GM12872 (cell line): ENCODE measurements around the gene OR4D2.

Experiments used
- TF ChIP-seq, protein P1 (sequence below): IDR thresholded peaks from 3 replicates; pipeline ENCODE4 v1.5.1; 2011; ENCODE audit warnings: low read depth, mild to moderate bottlenecking, low read length, moderate library complexity; ENCODE audit not compliant: insufficient read depth

The OR4D2 gene

DNA sequence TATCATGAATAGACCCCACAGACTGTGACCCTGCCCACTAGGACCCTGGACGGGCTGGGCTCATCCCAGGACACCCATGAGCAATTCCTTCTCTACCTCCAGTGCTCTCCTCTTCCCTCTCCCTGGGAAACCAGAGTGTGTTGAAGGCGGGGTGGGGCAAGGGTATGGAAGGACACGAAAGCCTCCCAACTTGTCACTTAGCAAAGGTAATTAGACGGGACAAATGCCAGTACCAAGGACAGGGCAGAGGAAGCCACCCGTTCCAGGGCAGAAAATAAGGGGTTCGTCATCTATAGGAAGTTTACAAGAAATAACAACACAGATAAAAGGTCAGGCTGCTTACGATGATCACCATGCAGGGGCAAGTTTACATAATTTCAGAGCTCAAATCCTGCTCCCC, 20.9 kb downstream of the OR4D2 start:
- TF ChIP-seq, protein P1, sequence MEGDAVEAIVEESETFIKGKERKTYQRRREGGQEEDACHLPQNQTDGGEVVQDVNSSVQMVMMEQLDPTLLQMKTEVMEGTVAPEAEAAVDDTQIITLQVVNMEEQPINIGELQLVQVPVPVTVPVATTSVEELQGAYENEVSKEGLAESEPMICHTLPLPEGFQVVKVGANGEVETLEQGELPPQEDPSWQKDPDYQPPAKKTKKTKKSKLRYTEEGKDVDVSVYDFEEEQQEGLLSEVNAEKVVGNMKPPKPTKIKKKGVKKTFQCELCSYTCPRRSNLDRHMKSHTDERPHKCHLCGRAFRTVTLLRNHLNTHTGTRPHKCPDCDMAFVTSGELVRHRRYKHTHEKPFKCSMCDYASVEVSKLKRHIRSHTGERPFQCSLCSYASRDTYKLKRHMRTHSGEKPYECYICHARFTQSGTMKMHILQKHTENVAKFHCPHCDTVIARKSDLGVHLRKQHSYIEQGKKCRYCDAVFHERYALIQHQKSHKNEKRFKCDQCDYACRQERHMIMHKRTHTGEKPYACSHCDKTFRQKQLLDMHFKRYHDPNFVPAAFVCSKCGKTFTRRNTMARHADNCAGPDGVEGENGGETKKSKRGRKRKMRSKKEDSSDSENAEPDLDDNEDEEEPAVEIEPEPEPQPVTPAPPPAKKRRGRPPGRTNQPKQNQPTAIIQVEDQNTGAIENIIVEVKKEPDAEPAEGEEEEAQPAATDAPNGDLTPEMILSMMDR = no peak

DNA sequence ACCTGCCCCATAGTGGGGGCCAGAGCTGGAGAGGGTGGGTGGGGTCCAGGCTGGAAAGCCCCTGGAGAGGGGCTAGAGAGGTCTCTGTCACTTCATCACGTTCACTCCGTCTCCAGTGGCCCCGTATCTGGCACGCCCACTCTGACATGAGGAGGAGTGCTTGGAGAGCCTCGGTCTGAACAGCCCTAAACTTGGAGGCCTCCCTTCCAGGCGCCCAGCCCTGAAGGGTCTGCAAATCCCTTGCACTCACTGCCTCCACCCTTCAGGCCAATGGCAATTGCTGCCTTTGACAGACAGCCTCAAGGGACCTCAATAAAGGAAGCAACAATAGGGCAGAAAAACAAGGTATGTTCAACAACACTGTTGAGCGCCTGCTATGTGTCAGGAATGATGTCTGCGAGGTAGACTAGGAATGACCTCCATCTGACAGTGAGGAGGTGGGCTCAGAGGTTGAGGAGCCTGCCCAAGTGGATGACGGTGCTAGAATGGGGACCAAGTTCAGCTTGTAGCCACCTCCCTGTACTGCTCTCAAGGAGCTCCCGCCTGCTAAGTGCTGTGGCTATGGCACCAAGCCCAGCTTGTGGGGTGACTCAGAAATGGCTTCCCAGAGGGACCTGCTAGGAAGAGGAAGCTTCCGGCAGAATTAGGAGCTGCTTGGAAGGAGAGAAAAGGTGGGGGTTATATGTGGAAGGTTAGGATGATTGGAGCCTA, 22.8 kb downstream of the OR4D2 start:
- TF ChIP-seq, protein P1 = no peak

DNA sequence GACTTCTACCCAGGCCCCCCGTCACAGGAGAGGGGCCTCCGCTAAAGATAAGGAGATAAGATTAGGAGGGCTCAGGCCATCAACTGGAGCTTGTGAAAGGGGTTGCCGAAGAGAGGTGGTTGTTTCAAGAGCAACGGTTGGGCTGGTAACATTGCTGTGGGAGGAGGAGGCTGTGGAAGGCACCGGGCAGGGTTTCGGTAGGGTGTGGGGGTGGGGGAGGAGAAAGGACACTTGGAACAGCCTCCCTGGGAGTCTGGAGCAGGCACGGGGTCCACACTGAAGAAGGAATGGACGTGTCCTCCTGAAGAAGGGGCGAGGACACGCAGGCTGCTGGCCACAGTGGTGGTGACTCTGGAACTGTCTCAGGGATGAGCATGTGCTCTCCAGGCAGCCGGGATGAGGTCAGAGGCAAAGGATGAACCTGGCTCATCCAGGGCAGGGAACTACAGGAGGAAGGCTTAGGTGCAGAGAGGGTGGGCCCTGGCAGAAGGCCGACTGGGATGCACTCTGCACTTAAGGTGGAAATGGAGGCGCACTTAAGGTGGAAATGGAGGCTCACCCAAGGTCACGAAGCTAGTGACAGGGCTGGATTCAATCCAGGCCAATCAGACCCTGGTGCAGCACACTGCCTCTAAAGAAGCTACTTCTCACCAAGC, 24.6 kb downstream of the OR4D2 start:
- TF ChIP-seq, protein P1 = no peak

DNA sequence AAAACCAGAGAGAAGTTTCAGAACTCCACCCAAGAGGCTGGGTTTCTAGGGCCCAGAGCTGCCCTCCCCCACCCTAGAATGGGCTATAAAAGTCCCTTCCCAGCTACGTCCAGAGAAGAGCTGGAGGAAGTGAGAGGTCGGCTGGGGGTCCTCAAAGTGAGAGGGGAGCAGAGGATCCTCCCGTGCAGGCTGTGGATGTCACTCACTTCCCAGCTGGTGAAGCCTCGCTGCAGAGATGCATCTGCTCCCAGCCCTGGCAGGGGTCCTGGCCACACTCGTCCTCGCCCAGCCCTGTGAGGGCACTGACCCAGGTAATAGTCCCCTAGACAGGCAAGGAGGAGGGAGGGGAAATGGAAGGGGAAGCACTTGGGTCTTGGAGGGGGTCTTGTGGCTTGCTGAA, 25.8 kb downstream of the OR4D2 start, which contains the start of gene EPX:
TSS of gene EPX (plus strand) at position 115 of the 400 bp plus-strand sequence. CDS start at position 236, 121 bp downstream.
- TF ChIP-seq, protein P1 = no peak

DNA sequence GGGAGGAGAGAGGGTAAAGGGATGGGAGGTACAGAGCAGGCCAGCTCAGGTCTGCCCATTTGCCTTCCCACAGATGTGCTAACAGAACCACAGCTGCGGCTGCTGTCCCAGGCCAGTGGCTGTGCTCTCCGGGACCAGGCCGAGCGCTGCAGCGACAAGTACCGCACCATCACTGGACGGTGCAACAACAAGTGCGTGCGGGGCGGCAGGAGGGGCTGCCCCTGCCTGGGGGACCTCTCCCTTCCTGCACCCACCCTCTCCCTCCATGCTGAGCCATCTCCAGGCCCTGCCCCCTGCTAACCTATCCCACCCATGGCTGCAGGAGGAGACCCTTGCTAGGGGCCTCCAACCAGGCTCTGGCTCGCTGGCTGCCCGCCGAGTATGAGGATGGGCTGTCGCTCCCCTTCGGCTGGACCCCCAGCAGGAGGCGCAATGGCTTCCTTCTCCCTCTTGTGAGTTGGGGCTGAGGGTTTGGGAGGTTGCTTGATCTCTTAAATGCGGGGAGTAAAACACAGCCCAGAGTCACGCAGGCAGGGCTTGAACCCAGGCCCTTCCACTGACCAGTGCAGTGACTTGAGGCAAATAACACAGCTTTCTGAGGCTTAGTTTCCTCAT, 27.0 kb downstream of the OR4D2 start:
- TF ChIP-seq, protein P1 = no peak

DNA sequence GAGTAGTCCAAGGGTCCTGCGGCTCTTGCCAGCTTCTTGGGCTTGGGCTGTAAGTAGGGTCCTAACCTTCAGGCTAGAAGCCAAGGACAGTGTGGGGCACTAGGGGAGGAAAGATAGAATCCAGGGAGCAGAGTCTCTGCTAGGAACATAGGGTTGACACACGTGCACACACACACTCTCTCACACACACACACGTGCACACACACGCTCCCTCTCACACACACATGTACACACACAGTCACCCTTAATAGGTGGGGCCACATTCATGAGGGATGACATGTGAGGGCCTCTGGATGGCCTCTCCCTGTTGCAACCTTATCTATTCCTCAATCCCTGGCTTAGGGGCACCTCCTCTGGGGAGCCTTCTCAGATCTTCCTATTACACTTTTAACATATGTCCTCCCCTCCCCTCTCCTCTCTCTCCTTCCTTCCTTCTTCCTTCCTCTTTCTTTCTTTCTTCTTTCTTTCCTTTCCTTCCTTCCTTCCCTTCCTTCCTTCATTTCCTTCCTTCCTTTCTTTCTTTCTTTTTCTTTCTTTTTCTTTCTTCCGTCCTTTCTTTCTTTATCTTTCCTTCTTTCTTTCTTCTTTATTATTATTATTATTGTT, 28.8 kb downstream of the OR4D2 start:
- TF ChIP-seq, protein P1 = no peak

DNA sequence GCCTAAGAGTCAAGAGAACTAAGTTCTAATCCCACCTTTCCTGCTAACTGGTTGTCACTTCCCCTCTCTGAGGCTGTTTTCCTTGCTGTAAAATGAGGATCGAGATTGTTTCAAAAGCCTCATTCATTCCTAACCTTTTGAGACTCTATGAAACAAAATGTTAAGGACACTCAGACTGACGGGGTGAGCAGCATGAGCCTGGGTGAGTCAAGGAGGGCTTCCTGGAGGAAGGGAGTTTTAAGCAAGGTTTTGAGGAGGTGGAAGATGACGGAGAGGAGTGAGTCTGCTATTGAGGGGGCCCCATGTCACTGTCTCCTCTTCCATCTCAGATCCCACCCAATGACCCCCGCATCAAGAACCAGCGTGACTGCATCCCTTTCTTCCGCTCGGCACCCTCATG, 29.8 kb downstream of the OR4D2 start:
- TF ChIP-seq, protein P1 = no peak
